Astrocyte of the cerebellum (primary cell): ENCODE measurements around the gene DSTN.
A peak's percentile ranks its signal among the peaks of the same experiment; 100 is the strongest.

ENCODE experiments used
- DNase-seq: peaks from one replicate; pipeline ENCODE4 v3.0.0-alpha.2; 2011; ENCODE audit warnings: low read depth
- H3K4me3 ChIP-seq: 2 replicates; pipeline ENCODE4 v1.5.1; 2011; ENCODE audit warnings: mild to moderate bottlenecking, low read depth, low read length, moderate library complexity
- CTCF ChIP-seq: IDR thresholded peaks from 2 replicates; pipeline ENCODE4 v1.5.1; 2012; ENCODE audit warnings: low read length, low read depth, moderate library complexity, mild to moderate bottlenecking; ENCODE audit errors: missing control alignments
- in situ Hi-C: cut with HindIII; loops from 2 replicates; pipeline ENCODE4 v1.10.0; 2017; ENCODE audit warnings: low sequenced_read_pairs

DSTN gene

GRCh38 chr20:17606001-17606400 lies 36.1 kb downstream of the DSTN start:
- in situ Hi-C loops, result no loop called here
- no peak for TF ChIP-seq CTCF
- DNase-seq, result no peak
- no peak overlapping the region for H3K4me3 ChIP-seq

GRCh38 chr20:17608701-17609497 lies 39.0 kb downstream of the DSTN start:
- in situ Hi-C loops, result no loop called here
- no peak for DNase-seq

GRCh38 chr20:17609811-17610377 lies 40.0 kb downstream of the DSTN start:
- DNase-seq, result no peak
- in situ Hi-C loops, result no loop called here
- H3K4me3 ChIP-seq, result no peak overlapping the region
- no peak for TF ChIP-seq CTCF

More at GRCh38 chr20:17608701-17609497, 39.0 kb downstream of the DSTN start:
- no peak overlapping the region for H3K4me3 ChIP-seq
- TF ChIP-seq CTCF, result no peak

- in situ Hi-C loops, result no loop called here
- H3K4me3 ChIP-seq, result no peak overlapping the region
- no peak for TF ChIP-seq CTCF
- no peak for DNase-seq
Measured at GRCh38 chr20:17610566-17611289, 40.9 kb downstream of the DSTN start.

GRCh38 chr20:17611290-17611539 lies 41.3 kb downstream of the DSTN start:
- H3K4me3 ChIP-seq, result no peak overlapping the region
- in situ Hi-C loops, result no loop called here
- DNase-seq, result no peak
- peak; percentile 21 for TF ChIP-seq CTCF

GRCh38 chr20:17611540-17612286 lies 41.8 kb downstream of the DSTN start:
- DNase-seq, result no peak
- TF ChIP-seq CTCF, result no peak
- H3K4me3 ChIP-seq, result no peak overlapping the region
- in situ Hi-C loops, result no loop called here
